ENCODE measurements around the gene NOP53. TPM values are rescaled to one million over a fixed set of nuclear protein-coding genes. Genes with fewer than 3 reads are reported as not detected.

NOP53 gene
- total and polyA plus RNA-seq, 2 donors (not counting 3 experiments of a cell fraction or from before 2014, with no cell fraction given): 119 to 150 TPM

- TF ChIP-seq POLR2AphosphoS5 (IDR thresholded peaks at IDR 0.05; ENCODE audit: insufficient read depth, low read depth, low read length) (no peak), POLR2A (IDR thresholded peaks at IDR 0.05; ENCODE audit: low read depth, low read length) (no peak), MAX (IDR thresholded peaks at IDR 0.05; ENCODE audit: insufficient read depth, insufficient read length) (no peak), FOS (IDR thresholded peaks at IDR 0.05; ENCODE audit: borderline replicate concordance, insufficient read depth, low read length) (no peak), GATA2 (IDR thresholded peaks at IDR 0.05; ENCODE audit: insufficient read depth, insufficient read length, low read depth, low read length) (no peak), MYC (IDR thresholded peaks at IDR 0.05; ENCODE audit: low read depth, low read length) (no peak), CTCF (IDR thresholded peaks at IDR 0.05; ENCODE audit: extremely low read depth in 1 of 2, insufficient read depth in 1 of 2, low read depth in 1 of 2, low read length in 2 of 2) (no peak), EZH2 (IDR thresholded peaks at IDR 0.05; ENCODE audit: borderline replicate concordance, low read depth, low read length, severe bottlenecking) (no peak), JUN (IDR thresholded peaks at IDR 0.05; ENCODE audit: borderline replicate concordance, insufficient read depth, insufficient read length, low read depth) (no peak)
- H3K36me3 ChIP-seq (ENCODE audit: control insufficient read depth in 2 of 2, extremely low read depth in 1 of 2, insufficient read depth in 2 of 2, low read length in 2 of 2): no peaks in the 10 kb centered on the region
- H3K27ac ChIP-seq (ENCODE audit: insufficient read depth, low read depth, low read length): no peak overlapping the region
- no peak overlapping the region for H2AFZ ChIP-seq (ENCODE audit: low read depth, low read length)
- no peaks in the 10 kb centered on the region for H3K4me1 ChIP-seq (ENCODE audit: control insufficient read depth, extremely low read depth, insufficient read depth, low read length)
- POLR2A ChIA-PET: no interaction called here
- CTCF ChIA-PET: interaction anchor here (7.2 kb wide), 1 partner anchor 27 kb away, joined by 169 read pairs; no protein-coding TSS in a partner anchor
- no peak overlapping the region for H3K4me2 ChIP-seq (ENCODE audit: insufficient read depth, low read length)
- DNase-seq (ENCODE audit: low read depth, low spot score) (no peak), FAIRE-seq (no peak)
- no TSS peak for BruUV-seq (replicated peaks)
- H3K4me3 ChIP-seq (replicated peaks in 1 of 3; ENCODE audit: insufficient read depth in 1 of 3, low read depth in 1 of 3, low read length in 3 of 3): no peak overlapping the region
- no peaks in the 10 kb centered on the region for H3K9me1 ChIP-seq (replicated peaks; ENCODE audit: control insufficient read depth, extremely low read depth, insufficient read depth, low read length)
- no peak overlapping the region for H3K9ac ChIP-seq (replicated peaks; ENCODE audit: extremely low read depth, insufficient read depth, low read length)
- H3K27me3 ChIP-seq (ENCODE audit: control insufficient read depth in 2 of 2, insufficient read depth in 2 of 2, low read length in 2 of 2): no peaks in the 10 kb centered on the region
- no peaks in the 10 kb centered on the region for H3K9me3 ChIP-seq (replicated peaks; ENCODE audit: control insufficient read depth, insufficient read depth, low read length)
- no peaks in the 10 kb centered on the region for H3K79me2 ChIP-seq (ENCODE audit: control insufficient read depth, insufficient read depth, low read length)
- intact Hi-C loops (cut with micrococcal nuclease) (no loop called here), dilution Hi-C loops (cut with MboI; ENCODE audit: extremely low pct_ligation_motif_present, low sequenced_read_pairs) (no loop called here)
- H4K20me1 ChIP-seq (replicated peaks; ENCODE audit: control insufficient read depth, extremely low read depth, insufficient read depth, low read length): no peaks in the 10 kb centered on the region
Observed at GRCh38 chr19:47792616-47793015, 47.3 kb downstream of the NOP53 start.

Measured in endothelial cell of umbilical vein (primary cell).